T47D (cell line): Measurements from ENCODE around the gene A2M.

Experiments
- DNase-seq, 2 experiments: peaks; one replicate each; pipeline versions ENCODE4 v3.0.0 to v3.0.0-alpha.2; 2011 to 2012; ENCODE audit warnings: low read depth in 1 of 2, low spot score in 1 of 2
- JUND ChIP-seq: IDR thresholded peaks from 2 replicates; pipeline ENCODE4 v1.6.1; 2012; ENCODE audit warnings: low read depth
- in situ Hi-C: cut with HindIII; loops from 2 replicates; pipeline ENCODE4 v1.10.0; 2016; ENCODE audit warnings: low sequenced_read_pairs, low pct_unique_long_range_greater_than_20kb

A2M gene

DNA sequence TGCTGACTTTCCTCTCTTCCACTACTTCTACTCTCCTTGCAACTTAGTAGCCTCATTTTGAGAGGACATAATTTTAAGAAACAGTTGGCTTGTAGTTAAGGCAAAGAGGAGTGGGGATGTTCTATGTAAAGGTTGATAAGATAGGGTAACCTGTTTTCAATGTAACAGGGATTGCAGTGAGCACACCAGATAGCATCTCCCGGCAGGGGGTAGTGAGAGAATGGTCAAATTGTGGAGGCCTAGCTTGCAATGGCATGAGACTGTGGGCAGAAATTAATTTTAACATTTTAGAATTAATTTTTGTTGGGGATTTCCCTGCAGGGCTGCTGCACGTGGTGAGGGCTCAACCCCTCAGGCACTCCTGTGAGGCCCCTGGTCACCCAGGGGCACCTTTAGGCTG, 84.9 kb downstream of the A2M start:
- DNase-seq = no peak
- no peak for TF ChIP-seq JUND
- in situ Hi-C loops = no loop called here

- TF ChIP-seq JUND = no peak
- in situ Hi-C loops = no loop called here
- no peak for DNase-seq
These were observed 88.3 kb downstream of the A2M start for GRCh38 chr12:9027161-9028059.

- in situ Hi-C loops = no loop called here
- TF ChIP-seq JUND = no peak
- no peak for DNase-seq
These were observed 91.2 kb downstream of the A2M start for GRCh38 chr12:9024512-9024911.

DNA sequence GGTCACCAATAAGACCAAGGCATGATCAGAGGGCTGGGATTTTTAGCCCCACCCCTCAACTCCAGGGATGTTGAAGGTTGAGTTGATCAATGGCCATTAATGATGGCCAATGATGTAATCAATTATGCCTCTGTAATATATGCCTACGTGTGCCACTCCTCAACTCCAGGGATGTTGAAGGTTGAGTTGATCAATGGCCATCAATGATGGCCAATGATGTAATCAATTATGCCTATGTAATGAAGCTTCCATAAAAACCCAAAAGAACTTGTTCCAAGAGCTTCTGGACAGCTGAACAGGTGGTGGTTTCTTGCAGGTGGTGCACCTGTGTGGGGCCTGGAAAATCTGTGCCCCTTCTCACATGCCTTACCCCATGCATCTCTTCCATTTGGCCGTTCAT, 93.1 kb downstream of the A2M start:
- in situ Hi-C loops = no loop called here
- no peak for TF ChIP-seq JUND

More for the DNA sequence above, 93.1 kb downstream of the A2M start:
- no peak for DNase-seq
